GM18951 (cell line): ENCODE results near the gene FN3K.

ENCODE experiments used
- POLR2A ChIP-seq: IDR thresholded peaks from 4 replicates; pipeline ENCODE4 v1.6.1; 2011; ENCODE audit warnings: mild to moderate bottlenecking; ENCODE audit not compliant: insufficient read length, insufficient read depth; ENCODE audit errors: extremely low read depth
- in situ Hi-C: fragments of 300-500 bp; cut with MboI; formaldehyde crosslinking; loops from one replicate; pipeline ENCODE4 v1.12.0; 2022; ENCODE audit warnings: low sequenced_read_pairs, mixed read lengths, inconsistent platforms; ENCODE audit not compliant: unreplicated experiment

The FN3K gene

DNA sequence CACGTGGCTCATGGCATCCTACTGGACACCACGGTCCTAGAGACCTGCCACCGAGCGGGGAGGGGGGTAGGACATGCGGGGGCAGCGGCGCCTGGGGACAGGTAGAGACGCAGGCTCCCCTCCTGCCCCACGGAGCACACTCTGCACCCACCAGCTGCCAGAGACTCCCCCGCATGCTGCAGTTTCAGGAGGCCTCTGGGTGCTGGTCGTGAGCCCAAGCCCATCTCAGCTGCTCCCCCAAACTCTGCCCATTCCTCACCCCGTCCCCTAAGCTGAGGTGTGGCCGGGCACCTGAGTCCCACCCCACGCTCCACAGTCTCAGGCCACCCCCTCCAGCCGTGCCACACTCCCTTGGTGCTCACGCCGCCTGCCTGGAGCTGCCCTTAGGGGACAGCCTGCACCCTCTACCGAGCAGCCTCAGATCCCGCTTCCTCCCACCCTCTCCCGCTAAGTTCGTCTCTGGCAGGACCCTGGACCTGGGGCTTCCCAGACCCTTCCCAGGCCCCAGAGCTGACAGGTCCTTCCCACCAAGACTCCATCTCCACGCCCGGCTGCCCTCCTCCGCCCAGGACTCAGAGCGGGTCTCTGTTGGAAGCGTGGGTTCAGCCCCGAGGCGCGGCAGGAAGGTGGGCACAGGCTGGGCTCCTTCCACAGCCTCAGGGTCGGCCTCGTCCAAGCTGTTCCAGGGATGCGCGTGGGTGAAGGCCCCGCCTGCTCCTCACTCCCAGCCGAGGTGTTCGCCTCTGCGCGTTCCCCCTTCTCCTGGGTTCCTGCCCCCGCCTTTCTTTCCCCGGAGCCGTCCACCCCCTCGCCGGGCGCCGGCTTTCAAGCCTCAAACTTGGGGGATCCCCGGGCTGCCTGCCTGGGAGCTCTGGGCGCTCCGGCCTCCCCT is 38.3 kb upstream of the FN3K start:
- no peak for TF ChIP-seq POLR2A
- in situ Hi-C loops = no loop called here

DNA sequence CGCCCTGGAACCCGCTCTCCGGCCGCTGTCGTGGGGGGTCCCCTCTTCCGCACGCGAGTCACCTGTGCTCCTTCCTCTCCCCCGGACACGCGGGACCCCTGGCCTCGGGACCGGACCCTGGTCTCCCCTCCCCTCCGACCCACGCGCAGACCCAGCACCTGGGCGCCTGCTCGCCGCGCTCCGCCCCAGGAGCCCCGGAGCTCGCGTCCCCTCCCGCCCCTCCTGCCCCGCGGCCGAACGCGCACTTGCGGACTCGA is 37.7 kb upstream of the FN3K start:
- in situ Hi-C loops = no loop called here
- TF ChIP-seq POLR2A = no peak

DNA sequence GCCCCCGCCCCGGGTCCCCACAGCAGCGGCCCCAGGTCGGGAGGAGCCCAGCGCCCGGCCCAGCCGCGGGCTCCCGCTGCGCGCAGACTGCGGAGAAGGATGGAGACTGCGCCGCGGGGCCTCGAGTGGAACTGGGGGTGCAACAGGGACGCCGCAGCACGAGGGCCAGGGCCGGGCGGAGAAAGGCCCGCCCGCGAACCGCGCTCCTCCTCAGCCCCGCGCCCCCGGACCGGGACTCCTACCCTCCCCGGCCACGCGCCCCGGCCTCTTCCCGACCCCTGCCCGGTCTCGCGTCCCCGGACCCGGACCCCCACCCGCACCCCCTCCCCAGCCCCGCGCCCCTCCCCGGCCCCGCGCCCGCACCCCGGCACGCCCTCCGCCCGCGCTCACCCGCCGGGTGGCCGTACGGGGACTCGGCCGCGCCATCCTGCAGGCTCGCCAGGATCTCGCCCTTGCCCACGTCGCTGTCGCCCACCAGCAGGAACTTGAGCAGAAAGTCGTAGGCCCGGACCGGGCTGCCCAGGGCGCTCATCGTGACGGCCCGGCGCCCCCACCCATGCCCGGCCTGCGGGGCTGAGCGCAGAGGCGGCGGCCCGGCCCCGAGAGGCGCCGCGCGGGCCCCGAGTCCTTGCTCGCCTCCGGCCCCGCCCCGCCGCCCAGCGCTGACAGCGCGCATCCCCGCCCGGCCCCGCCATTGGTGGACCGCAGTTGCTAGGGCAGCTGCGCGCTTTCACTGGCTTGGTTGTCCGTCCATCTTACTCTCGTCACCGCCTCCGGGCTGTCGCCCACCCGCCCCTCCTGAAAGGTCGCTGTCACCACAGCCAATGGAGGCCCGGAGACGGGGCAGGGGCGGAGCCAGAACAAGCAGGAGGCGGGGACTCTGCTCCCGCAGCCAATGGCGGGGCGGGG is 37.1 kb upstream of the FN3K start, which contains the start of gene RAB40B:
RAB40B (minus strand) TSS at position 634 of the 909 bp plus-strand sequence; CDS start at position 532, 102 bp downstream.
- in situ Hi-C loops = no loop called here

DNA sequence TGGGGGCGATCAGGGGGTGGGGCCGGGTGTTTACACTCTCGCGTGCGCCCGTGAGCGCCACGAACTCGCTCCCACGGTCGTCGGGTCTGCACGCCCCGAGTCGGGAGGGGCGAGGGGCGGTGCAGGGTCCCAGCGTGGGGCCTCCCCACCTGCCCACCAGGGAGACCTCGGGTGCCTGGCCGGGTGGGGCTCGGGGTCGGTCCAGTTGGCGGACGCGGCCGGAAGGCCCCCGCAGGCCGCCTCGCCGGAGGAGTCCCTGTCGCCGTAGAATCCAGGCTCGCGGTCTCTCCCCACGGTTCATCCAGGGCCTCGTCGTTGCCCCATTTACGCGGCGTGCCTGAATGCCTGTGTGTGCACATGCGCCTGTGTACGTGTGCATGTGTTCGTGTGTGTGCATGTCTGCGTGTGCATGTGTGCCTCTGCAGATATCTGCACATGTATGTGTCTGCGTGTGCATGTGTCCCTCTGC is 36.4 kb upstream of the FN3K start:
- no peak for TF ChIP-seq POLR2A
- in situ Hi-C loops = no loop called here

More for the DNA sequence above, 37.1 kb upstream of the FN3K start, which contains the start of gene RAB40B:
- peak; percentile 50 for TF ChIP-seq POLR2A

DNA sequence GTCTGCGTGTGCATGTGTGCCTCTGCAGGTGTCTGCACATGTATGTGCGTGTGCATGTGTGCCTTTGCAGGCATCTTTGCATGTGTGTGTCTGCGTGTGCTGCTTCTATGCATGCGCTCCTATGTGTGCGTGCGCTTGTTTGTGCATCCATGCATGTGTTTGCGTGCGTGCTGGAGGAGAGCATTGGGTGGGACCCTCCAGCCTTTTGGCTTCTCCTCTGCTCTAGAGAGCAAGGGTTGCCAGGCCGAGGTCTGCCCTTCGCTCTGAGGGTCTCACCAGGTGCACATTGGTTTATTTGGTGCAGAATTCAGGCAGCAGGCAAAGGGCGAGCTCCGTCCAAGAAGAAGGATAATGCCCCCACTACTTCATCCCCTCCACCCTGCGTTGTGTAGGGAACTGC is 35.9 kb upstream of the FN3K start:
- no peak for TF ChIP-seq POLR2A
- in situ Hi-C loops = no loop called here

DNA sequence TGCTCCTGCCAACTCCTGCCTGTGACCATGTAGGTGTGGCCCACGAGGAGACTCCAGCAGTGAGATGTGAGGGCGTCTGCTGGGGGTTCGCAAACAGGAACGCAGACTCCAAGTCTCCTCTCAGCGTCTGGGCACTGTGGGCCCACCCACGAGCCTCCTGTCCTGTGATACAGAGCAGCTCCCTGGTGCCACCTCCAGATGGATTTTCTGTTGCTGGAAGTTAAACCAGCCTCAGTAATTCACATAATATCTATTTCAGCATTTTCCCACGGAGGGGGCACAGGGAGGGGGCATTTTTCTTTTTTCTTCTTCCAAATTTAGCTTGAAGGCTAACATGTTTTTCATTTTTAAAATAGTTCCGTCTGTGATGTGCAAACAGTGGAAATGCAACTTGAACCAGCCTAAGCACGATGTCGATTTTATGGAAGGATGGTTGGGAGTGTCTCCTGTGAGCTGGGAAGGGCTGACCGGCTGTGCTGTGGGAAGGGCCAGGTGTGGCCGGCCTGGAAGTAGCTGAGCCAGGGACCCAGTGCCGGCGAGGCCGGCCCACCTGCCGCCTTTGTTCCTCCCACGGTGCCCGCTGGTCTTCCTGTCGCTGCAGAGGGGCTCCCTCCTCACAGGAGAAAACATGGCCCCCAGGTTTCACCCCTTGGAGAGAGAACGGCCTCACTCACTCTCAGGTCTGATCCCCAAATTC is 33.0 kb upstream of the FN3K start:
- no peak for TF ChIP-seq POLR2A
- in situ Hi-C loops = no loop called here

DNA sequence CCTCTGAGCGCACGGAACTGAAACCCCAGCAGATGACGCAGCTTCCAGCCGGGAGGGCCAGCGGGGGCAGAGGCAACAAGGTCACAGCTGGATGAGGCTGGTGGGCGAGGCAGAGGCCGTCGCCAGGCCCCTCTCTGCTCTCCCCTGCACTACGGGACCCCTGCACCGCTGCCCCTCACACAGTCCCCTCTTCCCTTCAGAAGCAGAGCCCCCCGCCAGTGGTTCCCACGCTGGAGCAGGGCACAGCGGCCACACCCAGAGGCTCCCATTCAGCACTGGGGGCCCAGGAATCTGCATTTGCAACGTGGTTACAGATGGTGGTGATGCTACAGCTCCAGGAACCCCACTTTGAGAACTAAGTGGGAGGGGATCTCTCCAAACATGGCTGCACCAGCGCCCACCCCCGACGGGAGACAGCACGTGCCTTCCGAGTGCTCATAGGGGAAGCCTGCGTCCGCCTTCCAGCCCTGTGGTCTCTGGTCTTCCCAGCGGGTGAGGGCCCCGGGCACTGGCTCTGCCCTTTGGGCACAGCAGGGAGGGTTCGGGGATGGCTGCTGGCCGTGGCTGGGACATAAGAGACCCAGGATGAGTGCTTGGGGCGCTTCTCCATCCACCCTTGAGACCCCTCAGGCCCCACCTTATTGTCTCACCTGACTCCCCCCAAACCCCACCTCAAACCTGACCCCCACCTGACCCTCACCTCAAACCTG is 32.2 kb upstream of the FN3K start:
- in situ Hi-C loops = no loop called here
- no peak for TF ChIP-seq POLR2A

DNA sequence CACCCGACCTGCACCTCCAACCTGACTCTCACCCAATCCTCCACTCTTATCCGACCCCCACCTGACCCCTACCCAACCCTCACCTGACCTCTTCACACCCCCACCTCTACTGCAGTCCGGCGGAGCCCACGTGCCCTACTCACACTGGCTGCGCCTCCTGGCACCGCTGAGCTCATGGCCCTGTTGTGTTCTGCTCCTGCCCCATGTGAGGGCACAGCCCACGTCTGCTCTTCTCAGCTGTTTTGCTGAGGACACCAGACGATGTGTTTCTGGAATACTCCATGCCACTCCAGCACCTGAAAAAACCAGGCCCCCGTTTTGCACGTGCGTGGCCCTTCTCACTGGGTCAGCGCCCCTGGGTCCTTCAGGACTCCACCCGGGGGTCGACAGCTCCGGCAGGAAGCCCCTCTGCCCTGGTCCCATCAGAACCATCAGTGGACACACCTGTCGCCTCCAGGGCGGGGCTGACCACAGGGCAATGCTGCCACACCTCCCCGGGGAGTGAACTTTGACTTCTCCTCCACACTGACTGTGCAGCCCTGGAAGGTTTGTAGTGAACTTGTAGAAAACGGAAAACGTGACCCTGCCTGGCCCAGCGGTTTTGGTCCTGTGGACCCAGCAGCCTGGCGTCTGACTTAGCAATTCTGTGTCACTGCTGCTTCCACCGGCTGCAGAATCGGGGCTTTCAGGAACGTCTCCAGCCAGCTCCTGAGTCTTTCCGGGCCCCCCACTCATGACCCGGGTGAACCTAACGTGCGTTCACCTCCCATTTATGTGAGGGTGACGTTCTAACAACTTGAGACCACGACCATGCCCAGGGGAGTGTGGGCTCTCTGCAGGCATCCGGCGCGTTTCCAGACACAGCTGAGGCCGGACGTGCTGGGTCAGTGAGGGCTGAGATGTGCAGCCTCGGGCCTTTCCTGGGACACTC is 31.2 kb upstream of the FN3K start:
- in situ Hi-C loops = no loop called here
- no peak for TF ChIP-seq POLR2A

DNA sequence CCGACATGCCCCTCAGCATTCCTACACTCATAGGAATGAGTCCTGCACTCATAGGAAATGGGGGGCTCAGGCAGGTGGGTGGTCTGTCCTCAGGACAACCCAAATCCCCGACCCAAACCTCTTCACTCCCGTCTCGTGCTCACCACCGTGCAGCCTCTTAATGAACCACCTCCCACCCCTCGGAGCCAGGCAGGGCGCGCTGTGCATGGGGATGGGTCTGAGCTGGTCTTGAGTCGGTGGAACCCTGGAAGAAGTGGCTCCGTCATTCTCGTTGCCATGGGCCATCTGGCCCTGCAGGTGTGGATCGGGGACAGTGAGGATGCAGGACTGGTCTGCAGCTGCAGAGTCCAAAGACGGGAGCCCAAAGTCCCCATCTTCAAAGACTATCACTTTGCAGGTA is 30.5 kb upstream of the FN3K start:
- in situ Hi-C loops = no loop called here

DNA sequence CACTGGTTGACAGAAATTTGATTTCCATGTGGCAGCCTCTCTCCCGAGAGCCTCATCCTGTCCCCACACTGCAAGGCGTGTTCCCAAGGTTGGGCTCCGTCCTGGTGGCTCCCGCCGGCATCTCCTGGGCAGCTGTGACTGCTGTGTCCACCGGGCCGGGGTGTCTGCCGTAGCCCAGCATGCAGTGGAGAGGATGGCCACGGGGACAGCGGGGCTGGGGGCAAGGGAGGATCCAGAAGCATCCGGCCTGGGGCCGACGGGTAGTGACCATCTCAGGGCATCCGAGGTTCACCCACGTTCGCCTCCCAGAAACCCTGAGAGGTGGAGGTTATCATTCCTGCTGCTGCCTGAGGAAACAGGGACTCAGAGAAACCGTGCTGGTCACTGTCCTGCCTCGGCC is 29.7 kb upstream of the FN3K start:
- in situ Hi-C loops = no loop called here
- TF ChIP-seq POLR2A = no peak

More for the DNA sequence above, 30.5 kb upstream of the FN3K start:
- TF ChIP-seq POLR2A = no peak

DNA sequence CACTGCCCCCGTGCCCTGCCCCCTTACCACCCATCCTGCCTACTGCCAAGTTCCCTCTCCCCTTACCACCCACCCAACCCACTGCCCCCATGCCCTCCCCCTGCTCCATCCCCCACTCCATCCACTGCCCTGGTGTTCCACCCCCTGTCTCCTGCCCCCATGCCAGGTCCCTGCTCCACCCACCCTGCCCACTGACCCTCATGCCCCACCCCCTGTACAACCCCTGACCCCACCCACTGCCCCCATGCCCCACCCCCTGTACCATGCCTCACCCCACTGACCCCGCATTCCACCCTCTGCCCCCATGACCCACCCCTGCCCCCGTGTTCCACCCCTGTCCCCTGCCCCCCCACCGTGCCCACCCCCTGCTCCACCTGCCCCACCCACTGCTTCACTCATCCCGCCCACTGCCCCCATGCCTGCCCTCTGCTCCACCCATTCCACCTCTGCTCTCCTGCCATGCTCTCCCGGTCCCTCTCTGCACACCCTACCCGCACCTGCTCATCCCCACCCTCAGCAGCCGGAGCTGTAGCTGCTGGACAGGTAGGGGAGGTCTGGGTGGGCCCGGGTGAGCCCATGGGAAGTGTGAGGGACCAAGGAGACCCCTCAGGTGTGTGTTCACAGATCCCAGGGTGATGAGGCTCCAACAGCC is 26.3 kb upstream of the FN3K start:
- in situ Hi-C loops = no loop called here
- no peak for TF ChIP-seq POLR2A
